Posterior vena cava (tissue), 2 donors: ENCODE data around the gene NIBAN1. TPM values are rescaled to one million over a fixed set of nuclear protein-coding genes. Genes with fewer than 3 reads are reported as not detected.
"Not testable (repeated sequence)": the region's sequence is repeated elsewhere in the genome, so short reads cannot be mapped to it uniquely, and the experiment has no call there.

ENCODE experiments used
- DNase-seq: peaks from one replicate; pipeline ENCODE4 v3.0.0-alpha.2; 2020; ENCODE audit warnings: low spot score
- intact Hi-C, 2 donors: fragments of 100-400 bp; cut with DNase I; formaldehyde crosslinking; loops; one replicate each; pipeline versions ENCODE4 v1.14.1 to v1.14.2; 2022 to 2023
- total RNA-seq, 2 donors: library from RNA; stranded (reverse); fragmentation: NEBNext Ultra II Directional; extraction: Animal tissue kit (Norgen Biotek cat#: 25700); gene quantifications; one replicate each; pipeline ENCODE4 v1.2.1, GENCODE V29; 2021
- donor health status: DM: yes; HTN: yes; CAD: no.
- donor health status: DM: yes; HTN: yes; CAD: no.

The NIBAN1 gene
- total RNA-seq, 2 donors from 2014 or later: 145 to 234 TPM

DNA sequence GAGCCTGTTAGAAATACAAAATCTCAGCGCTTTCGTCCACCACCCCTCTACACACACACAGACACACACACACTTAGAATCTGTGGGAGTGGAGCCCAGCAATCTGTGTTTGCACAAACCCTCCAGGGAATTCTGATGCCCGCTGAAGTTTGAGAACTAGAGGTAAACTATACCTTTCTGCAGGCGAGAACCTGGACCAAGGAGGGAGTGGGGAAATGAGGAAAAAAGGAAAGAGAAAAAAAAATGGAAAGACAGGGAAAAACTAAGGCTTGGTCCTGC is 468 bp upstream of the NIBAN1 start:
- DNase-seq: no peak
- intact Hi-C loops: no loop called here

DNA sequence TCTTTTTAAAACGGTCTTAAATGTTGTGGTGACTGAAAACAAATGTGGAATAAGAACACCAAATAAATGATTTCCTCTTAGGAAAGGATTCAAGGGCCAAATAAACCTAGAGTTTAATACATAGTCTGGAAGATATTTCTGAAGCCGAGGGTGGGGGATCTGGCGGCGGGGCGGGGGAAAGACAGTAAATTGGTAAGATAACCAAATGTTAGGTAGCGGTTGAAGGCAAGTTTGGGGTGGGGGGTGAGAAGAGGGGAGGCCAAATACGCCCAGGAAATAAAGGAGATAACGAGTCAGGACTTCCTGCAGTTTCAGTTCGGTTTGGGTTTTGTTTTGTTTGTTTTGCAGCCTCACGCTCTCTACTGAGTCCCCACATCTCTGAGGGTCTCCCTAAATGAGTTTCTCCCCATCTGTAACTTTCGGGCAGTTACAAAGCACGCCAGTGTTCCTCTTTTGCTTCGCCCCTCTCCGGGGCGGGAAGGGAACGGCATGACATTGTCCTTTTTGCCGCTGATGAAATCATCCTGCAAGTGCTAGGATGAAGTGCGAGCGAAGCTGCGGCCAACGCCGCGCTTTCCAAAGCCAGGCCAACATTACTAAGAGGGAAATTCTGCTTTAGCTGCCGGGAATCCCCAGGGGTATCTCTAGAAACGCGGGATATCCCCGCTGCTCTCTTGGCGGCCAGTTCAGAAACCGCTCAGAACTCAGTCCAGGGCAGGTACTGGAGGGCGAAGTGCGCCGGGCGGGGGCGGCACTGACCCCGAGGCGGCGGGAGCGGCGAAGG is 844 bp downstream of the NIBAN1 start:
- peak; percentile 85 for DNase-seq
- intact Hi-C loops: no loop called here

DNA sequence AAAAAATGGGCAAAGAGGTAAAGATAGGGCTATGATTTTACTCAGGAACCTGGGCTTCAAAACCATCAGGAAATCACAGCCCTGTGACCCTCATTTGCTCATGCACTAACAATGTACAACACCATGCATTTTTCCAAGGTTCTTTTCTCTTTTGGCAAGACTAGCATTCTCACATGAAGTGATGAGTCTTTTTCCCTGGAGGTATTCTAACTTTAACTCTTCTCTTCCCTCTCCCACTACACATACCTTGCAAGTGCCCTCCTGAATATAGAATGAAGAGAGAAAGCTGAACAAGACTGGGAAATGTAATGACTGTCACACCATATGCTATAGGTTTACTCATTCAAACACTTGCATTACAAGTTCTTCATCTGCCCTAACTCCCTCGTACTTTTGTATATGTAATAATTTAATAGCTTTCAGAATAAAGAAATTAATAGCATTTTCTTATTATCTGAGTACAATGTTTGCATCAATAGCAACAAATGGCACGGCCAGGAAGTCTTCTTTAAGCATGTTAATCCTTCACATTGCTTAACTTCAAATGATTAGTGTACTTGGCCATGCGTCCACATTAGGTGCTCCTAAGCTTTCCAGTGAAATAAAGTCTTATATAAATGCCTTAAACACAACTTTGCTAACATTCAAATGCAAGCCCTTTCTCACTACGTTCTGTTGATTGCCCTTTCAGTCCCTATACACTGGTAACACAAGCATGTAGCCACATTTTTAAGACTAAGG is 1.8 kb downstream of the NIBAN1 start:
- no peak for DNase-seq
- intact Hi-C loops: no loop called here

DNA sequence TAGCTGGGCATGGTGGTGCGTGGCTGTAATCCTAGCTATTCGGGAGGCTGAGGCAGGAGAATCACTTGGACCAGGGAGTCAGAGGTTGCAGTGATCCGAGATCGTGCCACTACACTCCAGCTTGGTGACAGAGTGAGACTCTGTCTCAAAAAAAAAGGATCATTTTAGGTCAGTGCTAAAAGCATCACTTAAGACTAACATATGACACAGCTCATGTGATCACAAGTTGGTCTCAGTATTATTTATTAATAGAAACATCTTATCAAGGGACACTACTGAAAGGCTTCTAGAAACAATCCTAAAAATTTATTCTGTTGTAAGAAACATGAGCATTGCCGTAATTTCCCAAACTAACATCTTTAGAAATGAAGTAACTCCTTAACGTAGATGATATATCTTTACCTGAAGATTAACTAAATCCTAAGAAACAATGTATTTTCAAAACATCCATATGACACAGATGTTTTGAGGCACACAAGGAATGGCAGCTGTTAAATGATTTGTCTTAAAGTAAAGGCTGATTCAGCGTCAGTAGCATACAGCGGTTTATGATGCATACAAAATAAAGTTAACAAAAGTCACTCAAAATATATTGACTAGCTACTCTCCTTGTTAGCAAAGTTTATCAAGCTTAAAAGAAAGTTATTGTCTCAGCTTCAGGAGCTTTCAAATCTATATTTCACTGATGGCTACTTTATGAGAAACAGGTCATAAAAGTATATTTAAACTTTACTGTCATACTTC is 2.6 kb downstream of the NIBAN1 start:
- DNase-seq: no peak
- intact Hi-C loops: no loop called here

DNA sequence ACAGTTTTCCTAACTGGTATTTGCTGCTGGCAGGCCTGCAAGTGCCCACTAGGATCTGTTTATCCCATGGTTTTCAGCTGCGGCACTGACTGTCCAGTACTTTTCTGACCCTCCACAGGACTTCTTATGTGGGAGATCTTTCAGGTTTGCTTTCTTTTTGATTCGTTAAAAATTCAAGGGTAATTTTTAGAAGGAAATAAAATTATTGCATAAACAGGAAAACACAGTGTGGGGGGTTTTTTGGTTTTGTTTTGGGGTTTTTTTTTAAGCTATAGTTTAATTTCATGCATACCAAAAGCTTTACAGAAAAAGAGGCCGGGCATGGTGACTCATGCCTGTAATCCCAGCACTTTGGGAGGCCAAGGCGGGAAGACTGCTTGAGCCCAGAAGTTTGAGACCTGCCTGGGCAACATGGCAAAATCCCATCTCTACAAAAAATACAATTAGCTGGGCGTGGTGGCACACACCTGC is 3.6 kb downstream of the NIBAN1 start:
- no peak for DNase-seq
- intact Hi-C loops: no loop called here

DNA sequence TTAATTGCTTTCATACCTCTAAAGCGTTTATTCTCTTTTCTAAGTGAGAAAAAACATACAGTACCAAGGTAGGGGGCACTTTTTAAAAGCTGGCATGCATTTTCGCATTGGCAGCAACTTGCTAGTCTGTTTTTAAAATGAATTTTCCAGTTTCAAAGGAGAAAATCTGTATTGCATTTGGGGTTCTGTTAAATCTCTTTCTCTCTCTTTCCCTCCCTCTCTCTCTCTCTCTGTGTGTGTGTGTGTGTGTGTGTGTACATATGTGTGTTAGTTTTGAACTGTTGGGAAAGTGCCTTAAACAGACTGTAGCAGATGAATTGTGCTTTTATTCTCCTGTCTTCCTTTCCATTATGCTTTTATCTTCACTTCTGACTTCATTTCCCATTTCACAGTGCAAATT is 7.3 kb downstream of the NIBAN1 start:
- intact Hi-C loops: no loop called here
- DNase-seq: no peak

DNA sequence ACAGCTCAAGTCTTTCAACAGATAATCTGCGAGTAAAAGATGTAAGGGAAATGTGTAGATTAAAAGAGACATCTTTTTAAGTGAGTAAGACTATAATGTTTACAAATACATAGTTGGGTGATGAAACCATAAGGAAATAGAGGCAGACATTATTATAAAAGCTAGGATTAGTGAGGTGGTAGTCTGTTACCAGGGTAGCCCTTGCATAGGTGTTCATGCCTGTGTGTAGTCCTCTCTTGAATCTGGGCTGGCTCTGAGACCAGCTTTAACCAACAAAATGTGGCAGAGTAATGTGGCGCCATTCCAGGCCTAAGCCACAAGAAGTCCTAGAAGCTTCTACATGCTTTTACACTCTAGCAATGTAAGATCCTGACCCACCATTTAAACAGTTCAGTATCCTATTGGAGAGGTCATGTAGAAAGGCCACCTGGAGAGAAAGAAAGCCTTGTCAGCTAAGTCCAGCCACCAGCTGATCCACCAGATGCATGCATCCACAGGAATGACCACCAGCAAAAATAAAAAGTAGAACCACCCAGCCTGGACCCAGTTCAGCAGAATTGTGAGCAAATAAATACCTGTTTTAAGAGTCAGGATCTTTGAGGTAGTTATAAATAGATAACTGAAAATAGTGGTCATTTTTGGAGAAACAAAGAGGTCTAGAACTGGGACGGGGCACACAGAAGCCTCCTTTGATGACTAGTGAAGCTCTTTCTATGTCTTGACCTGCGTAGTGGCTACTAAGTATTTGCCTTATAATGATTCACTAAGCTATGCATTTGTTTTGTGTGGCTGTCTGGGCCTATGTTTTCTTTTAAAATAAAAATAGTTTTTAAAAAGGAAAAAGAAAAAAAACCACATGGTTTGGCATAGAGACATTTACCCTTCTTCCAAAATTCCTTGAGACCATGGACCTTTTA is 8.1 kb downstream of the NIBAN1 start:
- intact Hi-C loops: loop anchor here in 1 of 2 donors (2.0 kb wide), 1 partner anchor 69 kb away; no protein-coding TSS in a partner anchor
- DNase-seq: no peak

DNA sequence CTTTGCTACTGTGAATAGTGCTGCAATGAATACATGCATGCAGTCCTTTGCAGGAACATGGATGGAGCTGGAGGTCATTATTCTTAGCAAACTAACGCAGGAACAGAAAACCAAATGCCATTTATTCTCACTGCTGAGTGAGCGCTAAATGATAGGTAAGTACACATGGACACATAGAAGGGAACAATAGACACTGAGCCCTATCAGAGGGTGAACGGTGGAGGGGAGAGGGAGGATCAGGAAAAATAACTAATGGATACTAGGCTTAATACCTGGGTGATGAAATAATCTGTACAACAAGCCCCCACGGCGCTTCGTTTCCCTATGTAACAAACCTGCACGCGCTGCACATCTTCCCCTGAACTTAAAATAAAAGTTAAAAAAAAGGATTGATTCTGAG is 8.9 kb downstream of the NIBAN1 start:
- intact Hi-C loops: loop anchor here in 1 of 2 donors (2.0 kb wide), 1 partner anchor 69 kb away; no protein-coding TSS in a partner anchor
- no peak for DNase-seq

DNA sequence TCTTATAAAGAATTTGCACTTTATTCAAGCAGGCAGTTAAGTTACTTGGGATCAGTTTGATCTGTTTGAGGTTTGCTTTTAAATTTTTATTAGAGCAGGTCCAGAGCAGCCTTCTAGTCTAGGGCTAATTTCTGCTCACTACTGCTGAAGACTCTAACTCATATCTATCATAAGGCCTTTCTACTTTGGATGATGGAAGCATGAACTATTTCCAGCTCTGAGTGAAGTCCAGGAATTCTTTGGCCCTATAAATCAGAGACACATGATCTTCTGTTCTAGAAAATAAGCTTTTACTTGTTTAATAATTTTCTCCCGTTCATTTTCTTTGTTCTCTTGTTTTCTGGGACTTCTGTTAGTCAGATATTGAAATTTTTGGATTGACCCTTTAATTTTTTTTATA is 14.7 kb downstream of the NIBAN1 start:
- no peak for DNase-seq
- intact Hi-C loops: no loop called here

DNA sequence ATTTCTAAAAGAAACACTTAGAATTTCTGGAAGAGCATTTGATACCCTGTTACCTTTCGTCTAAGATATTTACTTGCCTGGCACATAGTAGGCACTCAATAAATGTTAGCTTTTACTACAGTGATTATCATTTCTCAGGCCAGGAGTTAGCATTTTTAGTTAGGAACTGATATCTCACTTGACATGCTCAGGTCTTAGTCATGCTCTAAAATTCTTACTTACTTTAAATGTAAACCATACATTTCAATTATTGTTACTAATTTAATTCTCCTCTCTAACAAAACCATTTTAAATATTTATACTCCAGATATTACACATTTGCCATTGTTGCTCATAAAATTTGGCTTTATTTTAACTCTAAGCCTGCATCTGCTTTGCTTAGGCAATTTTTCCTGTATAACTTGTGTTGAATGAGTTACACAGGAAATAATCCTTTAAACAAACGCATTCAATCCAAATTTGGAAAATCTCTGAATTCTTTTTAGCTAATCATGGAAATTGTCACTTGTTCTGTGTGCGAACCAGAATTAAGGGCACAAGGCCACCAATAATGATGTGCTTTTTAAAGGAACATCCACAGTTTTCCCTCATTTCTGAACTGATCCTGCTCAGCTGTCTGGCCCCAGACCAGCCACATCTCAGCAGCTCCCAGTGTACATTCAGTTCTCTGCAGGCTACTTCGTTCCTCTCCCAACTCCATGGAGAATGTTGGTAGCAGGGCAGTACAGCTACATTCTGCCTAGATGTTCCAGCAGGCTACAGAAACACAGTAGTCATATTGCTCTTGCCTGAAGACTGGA is 15.6 kb downstream of the NIBAN1 start:
- intact Hi-C loops: no loop called here
- DNase-seq: no peak

DNA sequence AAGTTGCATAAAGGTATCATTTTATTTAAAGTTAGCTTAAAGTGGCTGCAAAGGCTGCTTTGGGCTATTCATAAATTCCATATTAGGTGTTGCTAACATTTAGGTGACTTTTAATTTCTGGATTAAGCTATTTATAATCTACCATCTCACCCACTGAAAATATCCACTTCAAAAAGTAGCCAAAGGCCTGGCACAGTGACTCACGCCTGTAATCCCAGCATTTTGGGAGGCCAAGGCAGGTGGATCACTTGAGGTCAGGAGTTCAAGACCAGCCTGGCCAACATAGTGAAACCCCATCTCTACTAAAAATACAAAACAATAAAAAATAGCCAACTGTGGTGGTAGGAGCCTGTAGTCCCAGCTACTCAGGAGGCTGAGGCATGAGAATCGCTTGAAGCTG is 16.4 kb downstream of the NIBAN1 start:
- intact Hi-C loops: not testable (repeated sequence)

DNA sequence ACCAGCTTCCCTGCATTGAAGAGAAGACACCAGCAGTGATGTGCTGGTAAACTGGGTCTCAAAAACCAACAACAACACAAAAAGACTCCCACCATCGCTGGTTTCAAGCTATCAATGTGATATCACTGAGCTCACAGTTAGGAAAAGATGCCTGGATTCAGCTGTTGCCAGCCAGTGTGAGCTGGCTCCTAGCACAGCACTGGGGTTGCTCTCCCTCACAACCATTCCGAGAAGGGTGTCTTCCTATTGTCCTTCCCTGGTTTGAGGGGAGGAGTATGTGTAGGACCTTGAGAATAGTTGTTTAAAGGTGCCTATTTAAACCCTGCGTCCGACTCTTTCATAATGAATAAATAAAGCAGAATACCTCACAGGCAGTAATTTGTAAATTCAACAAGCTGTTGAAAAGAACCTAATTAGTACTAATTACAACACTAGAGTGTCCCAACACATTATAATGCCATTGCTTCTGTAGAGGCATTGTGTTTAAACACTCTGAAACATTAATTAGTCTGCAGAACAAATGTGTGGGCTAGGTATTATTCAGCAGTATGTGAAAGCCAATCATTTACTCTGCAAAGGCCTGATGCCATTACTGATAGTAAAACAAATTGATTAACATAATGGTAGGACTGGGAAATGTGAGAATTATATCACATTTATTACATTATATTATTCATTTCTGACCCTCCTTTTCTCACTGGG is 17.2 kb downstream of the NIBAN1 start:
- intact Hi-C loops: no loop called here

More for the DNA sequence above, 16.4 kb downstream of the NIBAN1 start:
- not testable (repeated sequence) for DNase-seq

DNA sequence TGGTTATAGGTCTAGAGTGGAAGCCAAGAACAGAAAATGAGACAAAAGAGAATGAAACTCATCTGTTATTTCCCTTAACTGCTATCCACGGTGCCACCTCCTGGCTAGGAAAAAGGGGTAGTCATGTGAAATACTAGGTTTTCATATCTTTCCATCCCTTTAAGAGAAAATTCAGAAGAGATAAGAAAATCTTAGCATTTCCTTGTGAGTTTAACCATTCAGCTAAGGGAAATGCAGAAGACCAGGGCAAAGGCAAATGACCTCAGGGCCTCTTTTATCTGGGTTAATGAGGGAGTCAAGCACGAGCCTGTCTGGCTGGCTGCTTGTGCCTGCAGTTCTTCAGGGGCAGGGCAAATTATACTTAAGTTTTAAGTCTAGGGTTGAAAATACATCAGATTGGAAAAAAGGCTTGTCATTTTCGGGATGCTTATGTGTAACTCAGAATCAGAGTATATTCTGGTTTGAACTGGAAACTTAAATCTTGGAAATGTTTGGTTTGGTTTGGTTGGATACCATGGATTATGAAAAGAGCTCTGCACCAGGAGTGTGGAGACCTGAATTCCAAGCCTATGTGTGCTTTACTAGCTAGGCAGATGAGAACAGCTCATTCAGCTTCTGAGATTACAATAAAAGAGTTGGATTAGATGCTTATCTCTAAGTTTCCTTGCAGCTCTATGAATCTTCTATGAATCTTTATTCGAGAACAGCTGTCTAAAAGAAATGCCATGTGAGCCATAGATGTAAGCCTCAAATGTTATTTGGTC is 19.9 kb downstream of the NIBAN1 start:
- intact Hi-C loops: no loop called here
- no peak for DNase-seq

More for the DNA sequence above, 17.2 kb downstream of the NIBAN1 start:
- DNase-seq: no peak

DNA sequence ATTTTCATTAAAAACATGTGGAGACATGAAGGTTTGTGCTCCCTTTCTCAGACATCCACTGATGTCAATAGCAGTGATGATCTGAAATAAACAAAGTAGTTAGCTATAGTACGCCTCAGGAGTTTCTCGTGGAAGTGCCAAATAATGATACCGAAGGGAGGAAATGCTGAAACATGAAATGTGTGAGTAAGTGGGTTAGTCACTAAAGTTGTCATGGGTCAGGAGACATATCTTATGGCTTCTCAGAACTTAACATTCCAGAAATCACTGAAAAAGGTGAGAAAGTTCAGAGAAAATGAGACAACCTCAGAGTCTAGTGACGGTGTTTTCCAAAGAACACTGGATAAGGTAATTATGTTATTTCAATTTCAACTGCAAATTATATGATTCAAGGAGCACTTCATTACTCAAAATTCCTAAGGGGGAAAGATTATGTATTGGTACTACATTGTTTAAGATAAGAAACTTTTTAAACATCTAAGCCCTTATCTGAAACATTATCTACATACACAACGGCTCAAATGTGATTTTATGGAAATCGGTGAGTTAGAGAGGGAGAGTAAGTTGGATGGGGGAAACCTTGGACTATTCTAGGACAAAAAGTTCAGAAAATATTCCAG is 20.6 kb downstream of the NIBAN1 start:
- DNase-seq: no peak

DNA sequence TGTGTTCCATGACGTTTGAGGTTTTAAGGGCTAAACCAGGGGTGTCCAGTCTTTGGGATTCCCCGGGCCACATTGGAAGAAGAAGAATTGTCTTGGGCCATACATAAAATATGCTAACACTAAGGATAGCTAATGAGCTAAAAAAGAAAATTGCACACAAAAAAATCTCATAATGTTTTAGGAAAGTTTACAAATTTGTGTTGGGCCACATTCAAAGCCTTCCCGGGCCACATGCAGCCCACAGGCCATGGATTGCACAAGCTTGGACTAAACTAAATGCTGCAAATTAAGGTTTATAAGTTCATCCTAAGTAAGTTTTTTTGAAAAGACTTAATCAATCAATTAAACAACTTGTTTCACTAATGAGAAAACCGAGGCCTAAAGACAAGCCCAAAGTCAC is 21.9 kb downstream of the NIBAN1 start:
- DNase-seq: no peak
- intact Hi-C loops: no loop called here

More for the DNA sequence above, 20.6 kb downstream of the NIBAN1 start:
- intact Hi-C loops: no loop called here

DNA sequence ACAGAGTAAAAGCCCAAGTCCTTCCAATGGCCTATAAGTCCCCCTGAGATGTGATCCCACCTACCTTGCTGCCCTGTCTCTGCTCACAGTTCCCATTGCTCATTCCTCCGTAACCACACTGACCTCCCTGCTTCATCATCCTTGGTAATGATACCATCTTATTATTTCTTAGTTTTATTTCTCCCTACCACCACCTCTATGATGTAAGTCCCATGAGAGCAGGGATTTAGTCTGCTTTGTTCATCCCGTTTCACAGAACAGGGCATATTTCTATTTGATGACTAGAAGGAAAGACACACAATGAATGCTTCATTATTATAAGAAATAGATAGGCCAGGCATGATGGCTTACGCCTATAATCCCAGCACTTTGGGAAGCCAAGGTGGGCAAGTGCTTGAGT is 22.5 kb downstream of the NIBAN1 start:
- no peak for DNase-seq
- intact Hi-C loops: no loop called here

DNA sequence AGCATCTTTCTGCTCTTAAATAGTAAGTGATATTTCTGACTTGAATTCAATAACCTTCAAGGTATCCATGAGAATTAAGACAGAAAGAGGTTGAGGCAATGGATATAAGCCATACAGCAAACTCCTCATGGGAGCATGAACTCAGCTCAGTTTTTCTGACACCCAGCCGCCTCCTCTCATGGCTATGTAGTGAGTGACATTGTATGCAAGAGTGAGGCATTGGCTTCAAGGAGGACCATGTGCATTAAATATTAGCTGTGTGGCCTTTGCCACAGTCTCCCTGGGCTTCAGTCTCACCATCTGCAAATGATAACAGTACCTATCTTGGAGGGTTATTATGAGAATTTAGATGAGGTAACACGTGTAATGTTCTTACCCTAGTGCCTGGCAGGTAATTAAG is 23.4 kb downstream of the NIBAN1 start:
- no peak for DNase-seq
- intact Hi-C loops: no loop called here
